ENCODE measurements around the gene ASIC2.

ASIC2 gene

GRCh38 chr17:33198954-33199353 lies 94.1 kb downstream of the ASIC2 start:
- no peak for DNase-seq (ENCODE audit: low read depth in 2 of 2)
- TF ChIP-seq, protein P1, sequence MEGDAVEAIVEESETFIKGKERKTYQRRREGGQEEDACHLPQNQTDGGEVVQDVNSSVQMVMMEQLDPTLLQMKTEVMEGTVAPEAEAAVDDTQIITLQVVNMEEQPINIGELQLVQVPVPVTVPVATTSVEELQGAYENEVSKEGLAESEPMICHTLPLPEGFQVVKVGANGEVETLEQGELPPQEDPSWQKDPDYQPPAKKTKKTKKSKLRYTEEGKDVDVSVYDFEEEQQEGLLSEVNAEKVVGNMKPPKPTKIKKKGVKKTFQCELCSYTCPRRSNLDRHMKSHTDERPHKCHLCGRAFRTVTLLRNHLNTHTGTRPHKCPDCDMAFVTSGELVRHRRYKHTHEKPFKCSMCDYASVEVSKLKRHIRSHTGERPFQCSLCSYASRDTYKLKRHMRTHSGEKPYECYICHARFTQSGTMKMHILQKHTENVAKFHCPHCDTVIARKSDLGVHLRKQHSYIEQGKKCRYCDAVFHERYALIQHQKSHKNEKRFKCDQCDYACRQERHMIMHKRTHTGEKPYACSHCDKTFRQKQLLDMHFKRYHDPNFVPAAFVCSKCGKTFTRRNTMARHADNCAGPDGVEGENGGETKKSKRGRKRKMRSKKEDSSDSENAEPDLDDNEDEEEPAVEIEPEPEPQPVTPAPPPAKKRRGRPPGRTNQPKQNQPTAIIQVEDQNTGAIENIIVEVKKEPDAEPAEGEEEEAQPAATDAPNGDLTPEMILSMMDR (IDR thresholded peaks at IDR 0.05; ENCODE audit: low read depth, low read length): no peak
- no peak overlapping the region for H3K4me3 ChIP-seq (replicated peaks in 1 of 2; ENCODE audit: low read depth in 2 of 2, low read length in 2 of 2)

DNA sequence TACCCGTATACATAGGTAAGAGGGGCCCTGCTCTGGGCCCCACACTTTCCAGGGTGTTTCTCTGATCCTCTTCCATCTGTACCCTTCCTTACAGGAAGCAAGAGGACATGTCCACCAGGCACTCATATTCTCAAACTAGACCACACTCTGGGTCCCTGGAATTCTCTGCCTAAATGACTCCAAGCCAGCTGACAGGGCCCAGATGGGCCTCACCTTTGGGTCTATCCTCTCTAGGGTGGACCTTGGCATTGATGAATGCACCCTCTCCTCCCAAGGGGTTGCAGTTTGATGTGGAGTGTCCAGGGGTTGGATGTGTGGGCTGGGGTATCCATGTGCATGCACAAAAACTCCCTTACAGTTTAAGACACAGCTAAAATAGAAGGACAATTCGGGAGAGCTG lies 95.8 kb downstream of the ASIC2 start:
- TF ChIP-seq, protein P1 (IDR thresholded peaks at IDR 0.05; ENCODE audit: low read depth, low read length): no peak
- no peak overlapping the region for H3K4me3 ChIP-seq (replicated peaks in 1 of 2; ENCODE audit: low read depth in 2 of 2, low read length in 2 of 2)
- DNase-seq (ENCODE audit: low read depth in 2 of 2): no peak

GRCh38 chr17:33196883-33197282 lies 96.2 kb downstream of the ASIC2 start:
- DNase-seq (ENCODE audit: low read depth in 2 of 2): no peak
- H3K4me3 ChIP-seq (replicated peaks in 1 of 2; ENCODE audit: low read depth in 2 of 2, low read length in 2 of 2): no peak overlapping the region
- TF ChIP-seq, protein P1 (IDR thresholded peaks at IDR 0.05; ENCODE audit: low read depth, low read length): no peak

GRCh38 chr17:33192951-33193911 lies 99.9 kb downstream of the ASIC2 start:
- TF ChIP-seq, protein P1 (IDR thresholded peaks at IDR 0.05; ENCODE audit: low read depth, low read length): no peak
- no peak for DNase-seq (ENCODE audit: low read depth in 2 of 2)
- H3K4me3 ChIP-seq (replicated peaks in 1 of 2; ENCODE audit: low read depth in 2 of 2, low read length in 2 of 2): no peak overlapping the region

DNA sequence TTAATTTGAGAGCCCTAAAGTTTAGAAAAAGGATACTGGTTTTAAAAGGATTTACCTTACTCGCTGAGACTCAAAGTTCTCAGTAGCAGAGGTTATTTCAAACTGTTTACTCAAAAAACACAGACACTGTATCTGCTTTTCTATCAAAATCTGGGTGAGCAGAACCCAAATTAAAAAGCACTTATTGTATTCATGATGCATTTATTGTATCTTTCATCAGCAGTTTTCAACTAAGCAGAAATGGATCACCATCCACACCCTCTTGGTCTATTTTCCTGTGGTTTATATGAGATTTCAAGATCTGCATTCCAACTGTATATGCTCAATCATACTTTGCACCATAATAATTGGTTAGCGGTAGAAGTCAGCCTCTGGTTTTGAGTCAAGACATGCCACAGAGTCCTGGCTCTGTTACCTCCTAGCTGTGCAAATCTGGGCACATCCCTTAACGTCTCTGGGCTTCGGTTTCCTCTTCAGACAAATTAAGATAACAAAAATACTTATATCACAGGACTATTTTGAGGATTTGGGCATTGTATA lies 109.5 kb downstream of the ASIC2 start:
- no peak for DNase-seq (ENCODE audit: low read depth in 2 of 2)
- H3K4me3 ChIP-seq (replicated peaks in 1 of 2; ENCODE audit: low read depth in 2 of 2, low read length in 2 of 2): no peak overlapping the region
- TF ChIP-seq, protein P1 (IDR thresholded peaks at IDR 0.05; ENCODE audit: low read depth, low read length): no peak

DNA sequence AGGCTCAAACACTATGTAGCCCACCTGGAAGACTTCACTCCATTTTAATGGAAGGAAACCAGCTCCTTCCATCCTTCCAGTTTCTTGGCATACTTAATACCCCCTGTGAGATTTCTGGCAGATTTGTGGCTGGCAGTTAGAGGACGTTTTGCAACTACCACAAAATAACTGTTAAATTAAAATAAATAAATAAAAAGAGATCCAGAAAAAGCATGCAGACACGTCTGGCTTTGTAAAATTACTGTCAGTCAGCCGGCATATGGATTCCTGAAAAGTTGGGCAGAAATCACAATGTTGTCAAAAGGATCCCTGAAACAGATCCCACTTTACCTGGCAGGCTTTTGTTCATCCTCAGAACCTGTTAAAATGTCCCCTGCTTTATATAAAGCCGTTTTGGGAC lies 113.9 kb downstream of the ASIC2 start:
- DNase-seq (ENCODE audit: low read depth in 2 of 2): no peak
- no peak overlapping the region for H3K4me3 ChIP-seq (replicated peaks in 1 of 2; ENCODE audit: low read depth in 2 of 2, low read length in 2 of 2)
- TF ChIP-seq, protein P1 (IDR thresholded peaks at IDR 0.05; ENCODE audit: low read depth, low read length): no peak
